H1 (cell line): ENCODE data around the gene PTPN2. TPM values are rescaled to one million over a fixed set of nuclear protein-coding genes. Genes with fewer than 3 reads are reported as not detected.
"Not testable (repeated sequence)": the region's sequence is repeated elsewhere in the genome, so short reads cannot be mapped to it uniquely, and the experiment has no call there.

Experiments used
- CTCF ChIA-PET: fragments of 300-600 bp; sonication (Branson Sonifier 250); formaldehyde crosslinking; loops from one replicate; lab custom pipeline; 2021; ENCODE audit not compliant: partially characterized antibody; lab: Charles Lee
- POLR2A ChIA-PET: fragments of 300-600 bp; sonication (Branson Sonifier 250); formaldehyde crosslinking; loops from one replicate; lab custom pipeline; 2021; ENCODE audit warnings: inconsistent platforms; ENCODE audit not compliant: partially characterized antibody; lab: Charles Lee
- DNase-seq, 2 experiments: peaks; one replicate each; pipeline versions ENCODE4 v3.0.0 to v3.0.0-alpha.2; 2010 to 2022; ENCODE audit warnings: low spot score in 2 of 2, low read depth in 1 of 2, mixed read lengths in 1 of 2
- FAIRE-seq: peaks from 2 replicates; lab custom pipeline; 2011; peaks lifted over from hg19 to GRCh38; lab: Jason Lieb, UNC
- H2AFZ ChIP-seq: 2 replicates; pipeline ENCODE4 v1.8.1; 2012; ENCODE audit warnings: low read length, inconsistent platforms
- H2AK5ac ChIP-seq: 2 replicates; pipeline ENCODE4 v1.6.1; 2013; ENCODE audit warnings: low read depth, low read length
- H2BK120ac ChIP-seq: replicated peaks from 2 replicates; pipeline ENCODE3; 2013; ENCODE audit warnings: low read depth, low read length, inconsistent platforms
- H2BK12ac ChIP-seq: 2 replicates; pipeline ENCODE4 v1.6.1; 2013; ENCODE audit warnings: low read depth, low read length
- H2BK15ac ChIP-seq: 2 replicates; pipeline ENCODE4 v1.6.1; 2013; ENCODE audit warnings: low read length
- H2BK20ac ChIP-seq: 2 replicates; pipeline ENCODE4 v1.6.1; 2013; ENCODE audit warnings: low read length
- H2BK5ac ChIP-seq: 2 replicates; pipeline ENCODE4 v1.6.1; 2013; ENCODE audit warnings: low read depth, low read length
- H3K14ac ChIP-seq: 2 replicates; pipeline ENCODE4 v1.6.1; 2013; ENCODE audit warnings: inconsistent platforms; ENCODE audit not compliant: insufficient read length
- H3K18ac ChIP-seq: 2 replicates; pipeline ENCODE4 v1.6.1; 2013; ENCODE audit warnings: low read length; ENCODE audit errors: extremely low read depth
- H3K23ac ChIP-seq: 2 replicates; pipeline ENCODE4 v1.6.1; 2013; ENCODE audit warnings: inconsistent platforms; ENCODE audit not compliant: insufficient read length
- H3K23me2 ChIP-seq: 2 replicates; pipeline ENCODE4 v1.6.1; 2013; ENCODE audit warnings: low read depth, low read length
- H3K27ac ChIP-seq: 2 replicates; pipeline ENCODE4 v1.6.1; 2011; ENCODE audit warnings: low read depth, low read length, inconsistent platforms
- H3K27me3 ChIP-seq, 4 experiments: replicated peaks in 1 of 4; 1 replicate in 1 of 4; 2 replicates in 3 of 4; pipeline versions ENCODE4 v1.6.1 to v1.8.1; 2011 to 2013; ENCODE audit warnings: low read length in 3 of 4, mild to moderate bottlenecking in 3 of 4, inconsistent platforms in 2 of 4, mixed read lengths in 2 of 4, moderate library complexity in 1 of 4; ENCODE audit not compliant: control insufficient read depth in 3 of 4, insufficient read depth in 3 of 4; ENCODE audit errors: extremely low read depth in 1 of 4
- H3K36me3 ChIP-seq, 4 experiments: 2 replicates each; pipeline versions ENCODE4 v1.6.1 to v1.8.1; 2011 to 2013; ENCODE audit warnings: mild to moderate bottlenecking in 4 of 4, low read length in 3 of 4, moderate library complexity in 2 of 4, control low read depth in 1 of 4, inconsistent platforms in 1 of 4; ENCODE audit not compliant: insufficient read depth in 4 of 4, control insufficient read depth in 2 of 4
- H3K4ac ChIP-seq: replicated peaks from 2 replicates; pipeline ENCODE3; 2013; ENCODE audit warnings: low read length, low read depth, mixed read lengths, inconsistent platforms; ENCODE audit not compliant: insufficient read length
- H3K4me1 ChIP-seq, 4 experiments: replicated peaks in 1 of 4; 1 replicate in 1 of 4; 2 replicates in 3 of 4; pipeline versions ENCODE4 v1.6.1 to v1.8.1; 2011 to 2013; ENCODE audit warnings: low read length in 3 of 4, inconsistent platforms in 2 of 4, mixed read lengths in 1 of 4; ENCODE audit not compliant: insufficient read depth in 4 of 4, control insufficient read depth in 3 of 4
- H3K4me2 ChIP-seq, 2 experiments: 2 replicates each; pipeline versions ENCODE4 v1.6.1 to v1.8.1; 2011 to 2013; ENCODE audit warnings: low read depth in 2 of 2, low read length in 2 of 2, control low read depth in 1 of 2, inconsistent platforms in 1 of 2, mild to moderate bottlenecking in 1 of 2; ENCODE audit not compliant: insufficient read depth in 1 of 2
- H3K4me3 ChIP-seq, 4 experiments: fragments of 200-600, 300-600 bp in 1 of 4; sonication (generic), shearing (Covaris generic), sonication (Bioruptor Twin) in 1 of 4; 2 replicates each; pipeline versions ENCODE4 v1.5.1 to v1.8.1; 2011 to 2016; ENCODE audit warnings: low read length in 4 of 4, low read depth in 3 of 4, control low read depth in 2 of 4, inconsistent platforms in 2 of 4, mild to moderate bottlenecking in 2 of 4, mixed read lengths in 1 of 4, moderate library complexity in 1 of 4; ENCODE audit not compliant: insufficient read depth in 2 of 4; ENCODE audit errors: extremely low read depth in 1 of 4
- H3K56ac ChIP-seq: replicated peaks from 2 replicates; pipeline ENCODE3; 2013; ENCODE audit warnings: low read depth, mild to moderate bottlenecking, mixed read lengths, low read length, inconsistent platforms; ENCODE audit not compliant: insufficient read length
- H3K79me1 ChIP-seq: 2 replicates; pipeline ENCODE4 v1.6.1; 2013; ENCODE audit warnings: low read depth, low read length, control low read depth
- H3K79me2 ChIP-seq, 2 experiments: 2 replicates each; pipeline versions ENCODE4 v1.6.1 to v1.8.1; 2012 to 2013; ENCODE audit warnings: low read length in 2 of 2, mild to moderate bottlenecking in 2 of 2, inconsistent platforms in 1 of 2; ENCODE audit not compliant: insufficient read depth in 2 of 2, control insufficient read depth in 1 of 2
- H3K9ac ChIP-seq, 4 experiments: replicated peaks in 1 of 4; 1 replicate in 1 of 4; 2 replicates in 3 of 4; pipeline versions ENCODE4 v1.6.1 to v1.8.1; 2011 to 2013; ENCODE audit warnings: low read depth in 3 of 4, low read length in 3 of 4, control low read depth in 2 of 4, mild to moderate bottlenecking in 2 of 4, moderate library complexity in 2 of 4, inconsistent platforms in 1 of 4; ENCODE audit errors: extremely low read depth in 1 of 4
- H3K9me3 ChIP-seq, 2 experiments: 2 replicates each; pipeline versions ENCODE4 v1.6.1 to v1.8.1; 2012 to 2013; ENCODE audit warnings: mild to moderate bottlenecking in 2 of 2, moderate library complexity in 2 of 2, control low read depth in 1 of 2, inconsistent platforms in 1 of 2, low read depth in 1 of 2, low read length in 1 of 2, mixed read lengths in 1 of 2; ENCODE audit not compliant: insufficient read depth in 2 of 2
- H4K20me1 ChIP-seq, 2 experiments: replicated peaks in 1 of 2; 2 replicates each; pipeline versions ENCODE3 to v1.8.1; 2011 to 2013; ENCODE audit warnings: inconsistent platforms in 2 of 2, low read length in 2 of 2, mild to moderate bottlenecking in 1 of 2; ENCODE audit not compliant: insufficient read depth in 2 of 2, control insufficient read depth in 1 of 2
- H4K5ac ChIP-seq: 2 replicates; pipeline ENCODE4 v1.6.1; 2013; ENCODE audit warnings: low read length, low read depth, mixed read lengths, inconsistent platforms; ENCODE audit not compliant: insufficient read length
- H4K8ac ChIP-seq: 2 replicates; pipeline ENCODE4 v1.8.0; 2013; ENCODE audit warnings: mild to moderate bottlenecking, moderate library complexity, low read length, inconsistent platforms; ENCODE audit not compliant: insufficient read depth; ENCODE audit errors: extremely low read depth
- H4K91ac ChIP-seq: replicated peaks from 2 replicates; pipeline ENCODE3; 2013; ENCODE audit warnings: low read length, mixed read lengths, inconsistent platforms; ENCODE audit not compliant: insufficient read length
- WGBS, 2 experiments: shearing (Covaris generic) in 1 of 2; methylation state at CpG; one replicate each; pipeline versions ENCODE4 v1.1.6 to v1.1.7; 2013 to 2015; ENCODE audit warnings: low lambda C conversion rate in 2 of 2, mixed read lengths in 2 of 2, inconsistent platforms in 1 of 2, low coverage in 1 of 2, missing lambda C conversion rate in 1 of 2; ENCODE audit not compliant: insufficient replicate concordance in 2 of 2, insufficient coverage in 1 of 2, insufficient read length in 1 of 2; ENCODE audit errors: extremely low coverage in 1 of 2, missing lambda C conversion rate in 1 of 2; 5-methylcytosine and 5-hydroxymethylcytosine counted together
- polyA plus RNA-seq, 7 experiments: library from polyadenylated mRNA; depleted of rRNA in 3 of 7; stranded (reverse) in 5 of 7; unstranded in 2 of 7; fragments of >200 nt in 5 of 7; fragments of 200-250 nt in 2 of 7; gene quantifications; 1 replicate in 5 of 7; 2 replicates in 1 of 7; 4 replicates in 1 of 7; pipeline versions ENCODE4 v1.2.1 to v1.2.3, GENCODE V29; 2011 to 2013; ENCODE audit warnings: missing spikeins in 2 of 7, mixed read lengths in 2 of 7
- total RNA-seq: library from RNA; stranded (reverse); fragmentation: NEBNext Ultra II Directional; extraction: Animal tissue kit (Norgen Biotek cat#: 25700); gene quantifications from 2 replicates; pipeline ENCODE4 v1.2.1, GENCODE V29; 2021

Gene PTPN2
- total and polyA plus RNA-seq, 2 of the 8 experiments (the other 6 are each of a cell fraction or from before 2014, with no cell fraction given): 16.4 to 54.0 TPM

DNA sequence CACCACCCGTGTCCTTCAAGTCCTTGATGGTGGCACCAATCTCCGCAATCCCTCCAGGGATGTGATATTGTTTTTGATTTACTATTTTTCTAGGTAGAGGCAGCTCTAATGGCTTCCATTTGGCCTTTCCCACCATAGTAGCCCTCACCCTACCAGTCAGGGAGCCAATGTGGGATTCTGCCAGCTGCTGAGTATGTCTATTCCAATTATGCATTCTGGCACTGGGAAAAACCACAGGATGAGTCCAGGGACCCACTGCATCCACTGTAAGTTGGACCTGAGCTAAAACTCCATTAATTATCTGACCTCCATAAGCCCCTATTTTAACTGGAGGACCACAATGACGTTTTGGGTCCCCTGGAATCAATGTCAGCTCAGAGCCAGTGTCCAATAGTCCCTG lies 125.5 kb downstream of the PTPN2 start:
- H3K56ac ChIP-seq, H3K4me3 ChIP-seq, H3K79me2 ChIP-seq, H3K23ac ChIP-seq, H4K8ac ChIP-seq, H3K14ac ChIP-seq, H2BK15ac ChIP-seq, H3K4me2 ChIP-seq, H2BK5ac ChIP-seq, H4K91ac ChIP-seq, H2BK20ac ChIP-seq, H2BK120ac ChIP-seq, H2BK12ac ChIP-seq, H4K5ac ChIP-seq, H4K20me1 ChIP-seq, H3K27ac ChIP-seq, DNase-seq, H3K18ac ChIP-seq, FAIRE-seq, H2AFZ ChIP-seq, H3K27me3 ChIP-seq, H3K4me1 ChIP-seq, H3K9me3 ChIP-seq, H3K79me1 ChIP-seq, H3K23me2 ChIP-seq, H3K36me3 ChIP-seq, H3K4ac ChIP-seq, H2AK5ac ChIP-seq, H3K9ac ChIP-seq: not testable (repeated sequence)
- POLR2A ChIA-PET: interaction anchor here (1.2 kb wide), 1 partner anchor 10 kb away, joined by 3 read pairs; no protein-coding TSS in a partner anchor
- WGBS, 2 experiments: 88% methylated on average over 3 of the region's 3 CpGs; no CpG with 5 or more reads in 1 of the 2 experiments
- CTCF ChIA-PET: interaction anchor here (1.6 kb wide), 1 partner anchor 32 kb away, joined by 3 read pairs; no protein-coding TSS in a partner anchor

DNA sequence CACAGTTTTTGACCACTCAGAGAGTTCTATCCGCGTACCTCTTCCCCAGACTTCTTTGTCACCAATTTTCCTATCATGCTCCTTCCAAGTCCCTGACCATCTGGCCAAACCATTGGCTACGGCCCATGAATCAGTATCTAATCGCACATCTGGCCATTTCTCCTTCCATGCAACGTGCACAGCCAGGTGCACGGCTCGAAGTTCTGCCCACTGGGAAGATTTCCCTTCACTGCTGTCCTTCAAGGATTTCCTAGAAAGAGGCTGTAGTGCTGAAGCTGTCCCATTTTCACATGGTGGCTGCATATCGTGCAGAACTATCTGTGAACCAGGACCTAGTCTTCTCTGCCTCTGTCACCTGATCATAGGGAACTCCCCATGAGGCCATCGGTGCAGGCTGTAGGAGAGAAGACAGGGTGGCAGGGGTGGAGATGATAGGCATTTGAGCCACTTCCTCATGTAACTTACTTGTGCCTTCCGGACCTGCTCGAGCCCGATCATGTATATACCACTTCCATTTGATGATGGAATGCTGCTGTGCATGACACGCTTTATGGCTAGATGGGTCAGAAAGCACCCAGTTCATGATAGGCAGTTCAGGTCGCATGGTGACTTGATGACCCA lies 127.3 kb downstream of the PTPN2 start:
- FAIRE-seq, H2BK15ac ChIP-seq, H4K20me1 ChIP-seq, H3K79me1 ChIP-seq, H3K56ac ChIP-seq, H3K9me3 ChIP-seq, H3K4ac ChIP-seq, H2AFZ ChIP-seq, H3K4me1 ChIP-seq, H3K4me3 ChIP-seq, H3K27ac ChIP-seq, H4K91ac ChIP-seq, H3K27me3 ChIP-seq, H2AK5ac ChIP-seq, POLR2A ChIA-PET, H3K18ac ChIP-seq, H3K79me2 ChIP-seq, H2BK20ac ChIP-seq, H4K5ac ChIP-seq, DNase-seq, H3K14ac ChIP-seq, CTCF ChIA-PET, H3K23ac ChIP-seq, H3K4me2 ChIP-seq, H2BK120ac ChIP-seq, H4K8ac ChIP-seq, H2BK5ac ChIP-seq, H3K9ac ChIP-seq, H3K36me3 ChIP-seq, H2BK12ac ChIP-seq, H3K23me2 ChIP-seq: not testable (repeated sequence)
- 94% methylated on average over 14 of the region's 14 CpGs; no CpG with 5 or more reads in 1 of the 2 experiments for WGBS, 2 experiments
